IMR-90 (cell line): ENCODE data around the gene MEST. TPM values are rescaled to one million over a fixed set of nuclear protein-coding genes. Genes with fewer than 3 reads are reported as not detected.

Source experiments
- ATAC-seq: fragments of 200-7000 bp; cut with Tn5 transposase; 2 replicates; pipeline ENCODE4 v1.9.1; 2020; ENCODE audit warnings: low read depth, mild to moderate bottlenecking, moderate library complexity
- BruUV-seq: library from RNA; stranded (reverse); fragments of 400-500 nt; replicated peaks from 2 replicates; lab custom pipeline; 2021; lab: Mats Ljungman, UMichigan
- CTCF ChIA-PET: fragments of 300-600 bp; formaldehyde crosslinking; extraction: SDS; loops from one replicate; lab custom pipeline; 2021; ENCODE audit warnings: antibody characterized with exemption; lab: Yijun Ruan, JAX
- POLR2A ChIA-PET: fragments of 300-600 bp; sonication (Branson Sonifier 250); formaldehyde crosslinking; loops from one replicate; lab custom pipeline; 2022; ENCODE audit warnings: antibody characterized with exemption; ENCODE audit not compliant: unreplicated experiment; lab: Charles Lee
- DNase-seq: peaks from one replicate; pipeline ENCODE4 v3.0.0; 2013
- H2AFZ ChIP-seq: replicated peaks from 2 replicates; pipeline ENCODE3; 2013; ENCODE audit warnings: low read length, mild to moderate bottlenecking; ENCODE audit not compliant: poor library complexity
- H2AK5ac ChIP-seq: 2 replicates; pipeline ENCODE4 v1.6.1; 2013; ENCODE audit warnings: low read depth, low read length, inconsistent platforms
- H2AK9ac ChIP-seq: replicated peaks from 2 replicates; pipeline ENCODE3; 2013; ENCODE audit warnings: mild to moderate bottlenecking, low read depth, low read length, moderate library complexity; ENCODE audit not compliant: poor library complexity
- H2BK120ac ChIP-seq: 2 replicates; pipeline ENCODE4 v1.6.1; 2013; ENCODE audit warnings: low read depth, low read length, inconsistent platforms
- H2BK15ac ChIP-seq: 3 replicates; pipeline ENCODE4 v1.6.1; 2013; ENCODE audit warnings: low read depth, low read length, inconsistent platforms
- H2BK20ac ChIP-seq: 2 replicates; pipeline ENCODE4 v1.6.1; 2013; ENCODE audit warnings: low read depth, mild to moderate bottlenecking, inconsistent platforms, low read length, moderate library complexity
- H2BK5ac ChIP-seq: 2 replicates; pipeline ENCODE4 v1.6.1; 2013; ENCODE audit warnings: mild to moderate bottlenecking, low read depth, low read length, inconsistent platforms; ENCODE audit not compliant: poor library complexity, severe bottlenecking
- H3K14ac ChIP-seq: replicated peaks from 2 replicates; pipeline ENCODE4 v1.6.1; 2013; ENCODE audit warnings: low read depth, low read length, inconsistent platforms
- H3K18ac ChIP-seq: 2 replicates; pipeline ENCODE4 v1.6.1; 2013; ENCODE audit warnings: low read depth, low read length, control low read depth
- H3K23ac ChIP-seq: 2 replicates; pipeline ENCODE4 v1.6.1; 2013; ENCODE audit warnings: low read depth, low read length, inconsistent platforms
- H3K27ac ChIP-seq: 2 replicates; pipeline ENCODE4 v1.5.1; 2013; ENCODE audit warnings: mild to moderate bottlenecking, control low read depth, low read length; ENCODE audit not compliant: insufficient read depth
- H3K27me3 ChIP-seq: 2 replicates; pipeline ENCODE4 v1.6.1; 2013; ENCODE audit warnings: low read length; ENCODE audit not compliant: control insufficient read depth, insufficient read depth
- H3K36me3 ChIP-seq: 2 replicates; pipeline ENCODE4 v1.6.1; 2013; ENCODE audit warnings: low read length, mixed read lengths; ENCODE audit not compliant: control insufficient read depth, insufficient read depth
- H3K4ac ChIP-seq: 2 replicates; pipeline ENCODE4 v1.6.1; 2013; ENCODE audit warnings: low read depth, low read length, inconsistent platforms
- H3K4me1 ChIP-seq: 2 replicates; pipeline ENCODE4 v1.6.1; 2013; ENCODE audit warnings: low read length, mixed read lengths; ENCODE audit not compliant: control insufficient read depth, insufficient read depth
- H3K4me2 ChIP-seq: 2 replicates; pipeline ENCODE4 v1.6.1; 2013; ENCODE audit warnings: low read depth, mild to moderate bottlenecking, control low read depth, low read length, moderate library complexity
- H3K4me3 ChIP-seq: 2 replicates; pipeline ENCODE4 v1.5.1; 2013; ENCODE audit warnings: low read depth, mild to moderate bottlenecking, control low read depth, low read length, moderate library complexity; ENCODE audit not compliant: insufficient read depth
- H3K56ac ChIP-seq: 2 replicates; pipeline ENCODE4 v1.6.1; 2013; ENCODE audit warnings: low read length, inconsistent platforms; ENCODE audit not compliant: insufficient read depth; ENCODE audit errors: extremely low read depth
- H3K79me1 ChIP-seq, 2 experiments: 2 replicates each; pipeline ENCODE4 v1.6.1; 2013; ENCODE audit warnings: low read length in 2 of 2, inconsistent platforms in 1 of 2, low read depth in 1 of 2
- H3K9ac ChIP-seq: 2 replicates; pipeline ENCODE4 v1.6.1; 2013; ENCODE audit warnings: low read depth, low read length, control low read depth
- H3K9me1 ChIP-seq: 2 replicates; pipeline ENCODE4 v1.6.1; 2013; ENCODE audit warnings: low read length, inconsistent platforms; ENCODE audit not compliant: insufficient read depth
- H3K9me3 ChIP-seq: 2 replicates; pipeline ENCODE4 v1.6.1; 2013; ENCODE audit warnings: low read length; ENCODE audit not compliant: control insufficient read depth, insufficient read depth
- H4K20me1 ChIP-seq: 2 replicates; pipeline ENCODE4 v1.6.1; 2013; ENCODE audit warnings: low read length, inconsistent platforms; ENCODE audit not compliant: insufficient read depth
- H4K5ac ChIP-seq: 2 replicates; pipeline ENCODE4 v1.6.1; 2013; ENCODE audit warnings: mild to moderate bottlenecking, low read depth, low read length, control low read depth
- H4K8ac ChIP-seq, 2 experiments: 2 replicates each; pipeline ENCODE4 v1.6.1; 2013; ENCODE audit warnings: low read depth in 2 of 2, low read length in 2 of 2, control low read depth in 1 of 2, inconsistent platforms in 1 of 2
- H4K91ac ChIP-seq: 2 replicates; pipeline ENCODE4 v1.6.1; 2013; ENCODE audit warnings: low read depth, low read length, inconsistent platforms; ENCODE audit not compliant: insufficient read depth
- BHLHE40 ChIP-seq: fragments of 150-350 bp; IDR thresholded peaks from 2 replicates; pipeline ENCODE4 v1.6.1; 2016; ENCODE audit warnings: mild to moderate bottlenecking, low read depth, low read length
- CEBPB ChIP-seq: IDR thresholded peaks from 2 replicates; pipeline ENCODE4 v1.6.1; 2012; ENCODE audit warnings: low read depth, low read length, improper control_type of control experiment
- ELK1 ChIP-seq: fragments of 150-350 bp; IDR thresholded peaks from 2 replicates; pipeline ENCODE4 v1.6.1; 2016; ENCODE audit warnings: low read depth, mild to moderate bottlenecking, low read length, moderate library complexity, borderline replicate concordance
- FOS ChIP-seq: fragments of 150-350 bp; IDR thresholded peaks from 2 replicates; pipeline ENCODE4 v1.6.1; 2016; ENCODE audit warnings: low read depth, low read length
- MAFK ChIP-seq: IDR thresholded peaks from 2 replicates; pipeline ENCODE4 v1.6.1; 2012; ENCODE audit warnings: low read depth, low read length, improper control_type of control experiment
- MAZ ChIP-seq: IDR thresholded peaks from 2 replicates; pipeline ENCODE4 v1.6.1; 2012; ENCODE audit warnings: low read depth, mild to moderate bottlenecking, low read length, improper control_type of control experiment, moderate library complexity, borderline replicate concordance
- MXI1 ChIP-seq: IDR thresholded peaks from 2 replicates; pipeline ENCODE4 v1.6.1; 2012; ENCODE audit warnings: low read depth, mild to moderate bottlenecking, low read length, moderate library complexity, borderline replicate concordance
- NFE2L2 ChIP-seq: fragments of 150-350 bp; IDR thresholded peaks from 2 replicates; pipeline ENCODE4 v1.6.1; 2016; ENCODE audit warnings: low read depth, mild to moderate bottlenecking, low read length
- POLR2A ChIP-seq: IDR thresholded peaks from 2 replicates; pipeline ENCODE4 v1.6.1; 2012; ENCODE audit warnings: mild to moderate bottlenecking, low read depth, low read length
- RAD21 ChIP-seq: IDR thresholded peaks from 2 replicates; pipeline ENCODE4 v1.6.1; 2012; ENCODE audit warnings: low read length, improper control_type of control experiment
- RFX5 ChIP-seq: IDR thresholded peaks from 2 replicates; pipeline ENCODE4 v1.8.0; 2012; ENCODE audit warnings: low read depth, mild to moderate bottlenecking, low read length, moderate library complexity
- WGBS, 2 experiments: methylation state at CpG; one replicate each; pipeline versions ENCODE4 v1.1.5 to v1.1.7; 2013; ENCODE audit warnings: missing lambda C conversion rate in 2 of 2; ENCODE audit not compliant: insufficient read length in 1 of 2; ENCODE audit errors: extremely low coverage in 2 of 2; 5-methylcytosine and 5-hydroxymethylcytosine counted together
- dilution Hi-C: fragments of 300-500 bp; cut with HindIII; formaldehyde crosslinking; loops from one replicate; pipeline ENCODE4 v1.14.3; 2018; ENCODE audit warnings: low sequenced_read_pairs; ENCODE audit not compliant: unreplicated experiment
- in situ Hi-C: fragments of 300-500 bp; cut with MboI; formaldehyde crosslinking; loops from 3 replicates; pipeline ENCODE4 v1.14.3; 2019; ENCODE audit warnings: low sequenced_read_pairs, inconsistent platforms, mixed read lengths
- intact Hi-C: fragments of 100-400 bp; cut with micrococcal nuclease; formaldehyde crosslinking; loops from 2 replicates; pipeline ENCODE4 v1.10.0; 2022
- polyA plus RNA-seq, 3 experiments: library from polyadenylated mRNA; depleted of rRNA; stranded (reverse); fragments of >200 nt; gene quantifications; 2 replicates each; pipeline ENCODE4 v1.2.3, GENCODE V29; 2012; ENCODE audit warnings: low replicate concordance in 1 of 3
- total RNA-seq: library from RNA; depleted of rRNA; stranded (reverse); fragments of >200 nt; gene quantifications from 2 replicates; pipeline ENCODE4 v1.2.3, GENCODE V29; 2012
- TF ChIP-seq, protein P1 (sequence below): conservative IDR thresholded peaks from 2 replicates; pipeline ENCODE4 v1.5.1; 2012; ENCODE audit warnings: mild to moderate bottlenecking, low read depth, low read length, improper control_type of control experiment

MEST gene
- total and polyA plus RNA-seq, 2 of the 4 experiments (the other 2 are of a cell fraction): 219 to 317 TPM

DNA sequence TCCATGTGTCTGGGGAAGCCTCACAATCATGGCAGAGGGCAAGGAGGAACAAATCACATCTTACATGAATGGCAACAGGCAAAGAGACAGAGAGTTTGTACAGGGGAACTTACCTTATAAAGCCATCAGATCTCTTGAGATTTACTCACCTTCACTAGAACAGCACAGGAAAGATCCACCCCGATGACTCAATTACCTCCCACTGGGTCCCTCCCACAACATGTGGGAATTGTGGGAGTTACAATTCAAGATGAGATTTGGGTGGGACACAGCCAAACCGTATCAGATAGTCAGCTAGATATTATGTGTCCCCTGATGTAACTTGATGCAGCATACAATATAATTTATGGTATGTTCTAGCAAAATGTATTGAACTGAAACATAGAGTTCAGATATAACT is 36.9 kb upstream of the MEST start:
- DNase-seq (no peak), ATAC-seq (no peak)
- no peaks in the 10 kb centered on the region for H4K20me1 ChIP-seq
- no peak overlapping the region for H2BK5ac ChIP-seq
- intact Hi-C loops (no loop called here), in situ Hi-C loops (no loop called here), dilution Hi-C loops (no loop called here)
- H3K4me3 ChIP-seq: no peak overlapping the region
- H4K91ac ChIP-seq: no peak overlapping the region
- no peak overlapping the region for H3K18ac ChIP-seq
- no peak overlapping the region for H2BK20ac ChIP-seq
- ChIA-PET CTCF (no interaction called here), POLR2A (no interaction called here)
- H3K56ac ChIP-seq: no peak overlapping the region
- BruUV-seq: no TSS peak
- no peak overlapping the region for H2BK15ac ChIP-seq
- no peaks in the 10 kb centered on the region for H3K9me1 ChIP-seq
- H3K9me3 ChIP-seq: peaks cover 8% of the 10 kb centered on the region
- no CpG with 5 or more reads among the region's 2 CpGs for WGBS, 2 experiments
- H3K27me3 ChIP-seq: peaks cover 4% of the 10 kb centered on the region; the same call in 1 of the 2 replicates
- no peak overlapping the region for H2BK120ac ChIP-seq
- H3K36me3 ChIP-seq: no peaks in the 10 kb centered on the region
- no peak overlapping the region for H3K4me2 ChIP-seq
- H4K8ac ChIP-seq: no peak overlapping the region
- H3K4me1 ChIP-seq: no peaks in the 10 kb centered on the region
- no peak overlapping the region for H4K5ac ChIP-seq
- no peak overlapping the region for H2AK5ac ChIP-seq
- H3K9ac ChIP-seq: no peak overlapping the region
- TF ChIP-seq ELK1: no peak
- no peak for TF ChIP-seq MAZ
- no peak for TF ChIP-seq CEBPB
- TF ChIP-seq BHLHE40: no peak
- no peak for TF ChIP-seq POLR2A
- no peak for TF ChIP-seq RAD21
- TF ChIP-seq, protein P1, sequence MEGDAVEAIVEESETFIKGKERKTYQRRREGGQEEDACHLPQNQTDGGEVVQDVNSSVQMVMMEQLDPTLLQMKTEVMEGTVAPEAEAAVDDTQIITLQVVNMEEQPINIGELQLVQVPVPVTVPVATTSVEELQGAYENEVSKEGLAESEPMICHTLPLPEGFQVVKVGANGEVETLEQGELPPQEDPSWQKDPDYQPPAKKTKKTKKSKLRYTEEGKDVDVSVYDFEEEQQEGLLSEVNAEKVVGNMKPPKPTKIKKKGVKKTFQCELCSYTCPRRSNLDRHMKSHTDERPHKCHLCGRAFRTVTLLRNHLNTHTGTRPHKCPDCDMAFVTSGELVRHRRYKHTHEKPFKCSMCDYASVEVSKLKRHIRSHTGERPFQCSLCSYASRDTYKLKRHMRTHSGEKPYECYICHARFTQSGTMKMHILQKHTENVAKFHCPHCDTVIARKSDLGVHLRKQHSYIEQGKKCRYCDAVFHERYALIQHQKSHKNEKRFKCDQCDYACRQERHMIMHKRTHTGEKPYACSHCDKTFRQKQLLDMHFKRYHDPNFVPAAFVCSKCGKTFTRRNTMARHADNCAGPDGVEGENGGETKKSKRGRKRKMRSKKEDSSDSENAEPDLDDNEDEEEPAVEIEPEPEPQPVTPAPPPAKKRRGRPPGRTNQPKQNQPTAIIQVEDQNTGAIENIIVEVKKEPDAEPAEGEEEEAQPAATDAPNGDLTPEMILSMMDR: no peak
- TF ChIP-seq RFX5: no peak
- TF ChIP-seq FOS: no peak
- TF ChIP-seq NFE2L2: no peak
- no peak for TF ChIP-seq MAFK
- no peak for TF ChIP-seq MXI1
- no peak overlapping the region for H3K4ac ChIP-seq
- H2AK9ac ChIP-seq: no peak overlapping the region
- no peak overlapping the region for H3K14ac ChIP-seq
- no peak overlapping the region for H3K27ac ChIP-seq
- H3K79me1 ChIP-seq: no peaks in the 10 kb centered on the region
- H3K23ac ChIP-seq: no peak overlapping the region
- no peak overlapping the region for H2AFZ ChIP-seq
